IPS DF 19.7 (cell line): ENCODE measurements around the gene SPDYE2B.
"Not testable (repeated sequence)": the region's sequence is repeated elsewhere in the genome, so short reads cannot be mapped to it uniquely, and the experiment has no call there.

ENCODE experiments used
- DNase-seq: peaks from one replicate; pipeline ENCODE4 v3.0.0-alpha.2; 2013; ENCODE audit warnings: low read depth, low spot score

SPDYE2B gene

GRCh38 chr7:102698962-102699750 lies 49.0 kb downstream of the SPDYE2B start:
- DNase-seq, result not testable (repeated sequence)
